Gastrocnemius medialis (tissue), 4 donors: ENCODE results near the gene SLC8A3.

Experiments used
- POLR2A ChIP-seq, 2 donors: fragments of 450-650 bp; IDR thresholded peaks; one replicate each; pipeline ENCODE4 v1.6.1; 2017; ENCODE audit warnings: antibody characterized with exemption in 2 of 2, mild to moderate bottlenecking in 2 of 2, moderate library complexity in 2 of 2
- TF ChIP-seq, protein P1 (sequence below), 5 experiments: fragments of 450-650 bp in 3 of 5; fragments of 200-600 bp in 2 of 5; sonication (generic) in 2 of 5; IDR thresholded peaks in 4 of 5; conservative IDR thresholded peaks in 1 of 5; 1 replicate in 4 of 5; 2 replicates in 1 of 5; pipeline ENCODE4 v1.5.1; 2016 to 2019; ENCODE audit warnings: antibody characterized with exemption in 5 of 5, mild to moderate bottlenecking in 3 of 5, moderate library complexity in 3 of 5

DNA sequence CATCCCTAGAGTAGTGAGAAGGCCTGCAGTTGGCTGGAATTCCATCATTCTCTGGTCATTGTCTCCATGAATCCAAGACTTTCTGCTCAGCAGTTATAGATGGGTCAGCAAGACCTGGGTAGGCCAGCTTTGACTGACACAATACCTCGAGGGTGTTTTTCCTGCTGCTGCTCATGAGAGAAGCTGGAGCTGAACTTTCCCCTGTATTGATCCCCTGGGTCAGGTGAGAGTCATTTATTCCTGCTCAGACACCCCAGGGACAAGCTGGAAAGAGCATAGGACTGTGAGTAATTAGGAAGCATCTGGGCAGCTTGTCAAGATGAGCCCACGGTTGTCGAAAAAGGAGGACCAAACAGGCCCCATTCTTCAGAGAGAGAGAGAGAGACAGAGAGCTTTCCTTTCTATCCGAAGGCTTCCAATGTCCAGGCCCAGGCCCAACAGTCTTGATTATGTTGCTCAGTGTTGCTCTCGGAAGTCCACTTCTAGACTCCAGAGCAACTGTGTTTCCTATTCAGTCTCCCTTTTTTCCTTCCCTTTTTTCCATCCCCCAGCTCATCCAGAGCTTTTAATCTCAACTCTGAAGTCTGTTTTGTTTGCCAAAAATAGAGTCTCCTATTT, 131.1 kb downstream of the SLC8A3 start:
- TF ChIP-seq, protein P1, sequence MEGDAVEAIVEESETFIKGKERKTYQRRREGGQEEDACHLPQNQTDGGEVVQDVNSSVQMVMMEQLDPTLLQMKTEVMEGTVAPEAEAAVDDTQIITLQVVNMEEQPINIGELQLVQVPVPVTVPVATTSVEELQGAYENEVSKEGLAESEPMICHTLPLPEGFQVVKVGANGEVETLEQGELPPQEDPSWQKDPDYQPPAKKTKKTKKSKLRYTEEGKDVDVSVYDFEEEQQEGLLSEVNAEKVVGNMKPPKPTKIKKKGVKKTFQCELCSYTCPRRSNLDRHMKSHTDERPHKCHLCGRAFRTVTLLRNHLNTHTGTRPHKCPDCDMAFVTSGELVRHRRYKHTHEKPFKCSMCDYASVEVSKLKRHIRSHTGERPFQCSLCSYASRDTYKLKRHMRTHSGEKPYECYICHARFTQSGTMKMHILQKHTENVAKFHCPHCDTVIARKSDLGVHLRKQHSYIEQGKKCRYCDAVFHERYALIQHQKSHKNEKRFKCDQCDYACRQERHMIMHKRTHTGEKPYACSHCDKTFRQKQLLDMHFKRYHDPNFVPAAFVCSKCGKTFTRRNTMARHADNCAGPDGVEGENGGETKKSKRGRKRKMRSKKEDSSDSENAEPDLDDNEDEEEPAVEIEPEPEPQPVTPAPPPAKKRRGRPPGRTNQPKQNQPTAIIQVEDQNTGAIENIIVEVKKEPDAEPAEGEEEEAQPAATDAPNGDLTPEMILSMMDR (IDR thresholded peaks at IDR 0.05 in 4 of 5, conservative IDR thresholded peaks at IDR 0.05 in 1 of 5), result no peak
- TF ChIP-seq POLR2A (IDR thresholded peaks at IDR 0.05), result no peak
